GM12875 (cell line): ENCODE results near the gene ZNF18.

Experiments
- H3K4me3 ChIP-seq: one replicate; pipeline ENCODE4 v1.5.1; 2011; ENCODE audit warnings: low read depth, low read length, control low read depth
- CTCF ChIP-seq: IDR thresholded peaks from 2 replicates; pipeline ENCODE4 v1.5.1; 2011; ENCODE audit warnings: low read depth, mild to moderate bottlenecking, control low read depth, inconsistent platforms, low read length, moderate library complexity, borderline replicate concordance; ENCODE audit not compliant: insufficient read depth

ZNF18 gene

GRCh38 chr17:12035673-12036072, 38.4 kb upstream of the ZNF18 start:
- no peak for TF ChIP-seq CTCF
- H3K4me3 ChIP-seq = no peak overlapping the region

GRCh38 chr17:12034538-12034937, 37.3 kb upstream of the ZNF18 start:
- no peak overlapping the region for H3K4me3 ChIP-seq
- TF ChIP-seq CTCF = no peak

GRCh38 chr17:12028611-12029010, 31.3 kb upstream of the ZNF18 start:
- no peak overlapping the region for H3K4me3 ChIP-seq
- no peak for TF ChIP-seq CTCF

- no peak for TF ChIP-seq CTCF
These were observed 30.4 kb upstream of the ZNF18 start for GRCh38 chr17:12027658-12028057.

GRCh38 chr17:12024327-12024726, 27.1 kb upstream of the ZNF18 start:
- TF ChIP-seq CTCF = no peak
- H3K4me3 ChIP-seq = no peak overlapping the region

More at GRCh38 chr17:12027658-12028057, 30.4 kb upstream of the ZNF18 start:
- H3K4me3 ChIP-seq = no peak overlapping the region

- no peak overlapping the region for H3K4me3 ChIP-seq
- TF ChIP-seq CTCF = no peak
These were observed 25.0 kb upstream of the ZNF18 start for GRCh38 chr17:12022310-12022709.

- TF ChIP-seq CTCF = no peak
These were observed 24.4 kb upstream of the ZNF18 start for GRCh38 chr17:12021623-12022140.

More at GRCh38 chr17:12021623-12022140, 24.4 kb upstream of the ZNF18 start:
- H3K4me3 ChIP-seq = peak overlapping the region; percentile 85
